ENCODE measurements around the gene DEXI.

GRCh38 chr16:10906482-10906881, 35.8 kb downstream of the DEXI start:
- TF ChIP-seq EP300 (IDR thresholded peaks at IDR 0.05), result no peak
- TF ChIP-seq, protein P1, sequence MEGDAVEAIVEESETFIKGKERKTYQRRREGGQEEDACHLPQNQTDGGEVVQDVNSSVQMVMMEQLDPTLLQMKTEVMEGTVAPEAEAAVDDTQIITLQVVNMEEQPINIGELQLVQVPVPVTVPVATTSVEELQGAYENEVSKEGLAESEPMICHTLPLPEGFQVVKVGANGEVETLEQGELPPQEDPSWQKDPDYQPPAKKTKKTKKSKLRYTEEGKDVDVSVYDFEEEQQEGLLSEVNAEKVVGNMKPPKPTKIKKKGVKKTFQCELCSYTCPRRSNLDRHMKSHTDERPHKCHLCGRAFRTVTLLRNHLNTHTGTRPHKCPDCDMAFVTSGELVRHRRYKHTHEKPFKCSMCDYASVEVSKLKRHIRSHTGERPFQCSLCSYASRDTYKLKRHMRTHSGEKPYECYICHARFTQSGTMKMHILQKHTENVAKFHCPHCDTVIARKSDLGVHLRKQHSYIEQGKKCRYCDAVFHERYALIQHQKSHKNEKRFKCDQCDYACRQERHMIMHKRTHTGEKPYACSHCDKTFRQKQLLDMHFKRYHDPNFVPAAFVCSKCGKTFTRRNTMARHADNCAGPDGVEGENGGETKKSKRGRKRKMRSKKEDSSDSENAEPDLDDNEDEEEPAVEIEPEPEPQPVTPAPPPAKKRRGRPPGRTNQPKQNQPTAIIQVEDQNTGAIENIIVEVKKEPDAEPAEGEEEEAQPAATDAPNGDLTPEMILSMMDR (IDR thresholded peaks at IDR 0.05), result no peak
- TF ChIP-seq POLR2A (IDR thresholded peaks at IDR 0.05), result no peak
